Activated naive CD4-positive, alpha-beta T cell treated with anti-CD3 and anti-CD28 coated beads, Interleukin-2, amount 10 ng/mL, durations not matched to agents 7 days and 5 days (primary cell): ENCODE measurements around the gene ACOXL.

Experiments
- CTCF ChIA-PET: fragments of 350-600 bp; sonication (Branson Sonifier 250); formaldehyde crosslinking; loops from one replicate; lab custom pipeline; 2021; ENCODE audit warnings: antibody characterized with exemption; lab: Charles Lee
- DNase-seq: peaks from one replicate; pipeline ENCODE4 v3.0.0-alpha.2; 2020
- H3K27ac Mint-ChIP-seq: one replicate; pipeline ENCODE4 v1.8.0; 2021; ENCODE audit warnings: mild to moderate bottlenecking, moderate library complexity, mixed read lengths
- H3K27me3 Mint-ChIP-seq: one replicate; pipeline ENCODE4 v1.8.0; 2021; ENCODE audit warnings: mild to moderate bottlenecking, mixed read lengths
- H3K36me3 Mint-ChIP-seq: one replicate; pipeline ENCODE4 v1.8.0; 2021; ENCODE audit warnings: mixed read lengths
- H3K4me1 Mint-ChIP-seq: one replicate; pipeline ENCODE4 v1.8.0; 2021; ENCODE audit warnings: mixed read lengths
- H3K4me3 Mint-ChIP-seq: one replicate; pipeline ENCODE4 v1.8.0; 2021; ENCODE audit warnings: mild to moderate bottlenecking, moderate library complexity, mixed read lengths
- H3K9me3 Mint-ChIP-seq: one replicate; pipeline ENCODE4 v1.8.0; 2021; ENCODE audit warnings: mixed read lengths

Gene ACOXL

GRCh38 chr2:111113838-111114237 is 381.5 kb downstream of the ACOXL start:
- Mint-ChIP-seq H3K4me3 (no peak overlapping the region), H3K4me1 (peaks cover 28% of the 10 kb centered on the region), H3K27me3 (peaks cover 84% of the 10 kb centered on the region), H3K27ac (no peak overlapping the region), H3K9me3 (no peaks in the 10 kb centered on the region), H3K36me3 (peaks cover 4% of the 10 kb centered on the region)
- no peak for DNase-seq
- CTCF ChIA-PET, result interaction anchor here (0.7 kb wide), 1 partner anchor 11 kb away, joined by 3 read pairs; no protein-coding TSS in a partner anchor

GRCh38 chr2:111116011-111116746 is 383.8 kb downstream of the ACOXL start:
- no peak for DNase-seq
- peaks cover 4% of the 10 kb centered on the region for H3K36me3 Mint-ChIP-seq
- CTCF ChIA-PET, result interaction anchor here (1.0 to 2.0 kb wide), 2 partner anchors 304 to 585 kb away, joined by 4 to 6 read pairs; no protein-coding TSS in a partner anchor
- peaks cover 87% of the 10 kb centered on the region for H3K27me3 Mint-ChIP-seq
- no peak overlapping the region for H3K4me3 Mint-ChIP-seq
- H3K9me3 Mint-ChIP-seq, result no peaks in the 10 kb centered on the region
- no peak overlapping the region for H3K27ac Mint-ChIP-seq
- peaks cover 41% of the 10 kb centered on the region for H3K4me1 Mint-ChIP-seq

GRCh38 chr2:111116843-111117597 is 384.6 kb downstream of the ACOXL start:
- H3K9me3 Mint-ChIP-seq, result no peaks in the 10 kb centered on the region
- peaks cover 6% of the 10 kb centered on the region for H3K36me3 Mint-ChIP-seq
- CTCF ChIA-PET, result interaction anchor here (0.6 to 2.0 kb wide), 7 partner anchors 17 to 584 kb away, joined by 3 to 6 read pairs (median 4); no protein-coding TSS in a partner anchor
- peak overlapping the region; percentile 64 for H3K4me3 Mint-ChIP-seq
- H3K27me3 Mint-ChIP-seq, result peaks cover 91% of the 10 kb centered on the region
- peak overlapping the region; percentile 49 for H3K27ac Mint-ChIP-seq
- peak; percentile 82 for DNase-seq
- H3K4me1 Mint-ChIP-seq, result peaks cover 40% of the 10 kb centered on the region

- peak overlapping the region; percentile 49 for H3K27ac Mint-ChIP-seq
- peak; percentile 40 for DNase-seq
These were observed 385.5 kb downstream of the ACOXL start for GRCh38 chr2:111117598-111118480.

GRCh38 chr2:111118481-111118980 is 386.2 kb downstream of the ACOXL start:
- no peaks in the 10 kb centered on the region for H3K9me3 Mint-ChIP-seq
- DNase-seq, result peak; percentile 30
- CTCF ChIA-PET, result interaction anchor here (2.0 kb wide), 1 partner anchor 583 kb away, joined by 6 read pairs; no protein-coding TSS in a partner anchor
- H3K27ac Mint-ChIP-seq, result peak overlapping the region; percentile 45
- peaks cover 45% of the 10 kb centered on the region for H3K4me1 Mint-ChIP-seq
- peak overlapping the region; percentile 64 for H3K4me3 Mint-ChIP-seq
- peaks cover 84% of the 10 kb centered on the region for H3K27me3 Mint-ChIP-seq
- peaks cover 11% of the 10 kb centered on the region for H3K36me3 Mint-ChIP-seq

More at GRCh38 chr2:111117598-111118480, 385.5 kb downstream of the ACOXL start:
- Mint-ChIP-seq H3K27me3 (peaks cover 84% of the 10 kb centered on the region), H3K4me3 (peak overlapping the region; percentile 64), H3K4me1 (peaks cover 40% of the 10 kb centered on the region), H3K36me3 (peaks cover 6% of the 10 kb centered on the region), H3K9me3 (no peaks in the 10 kb centered on the region)
- CTCF ChIA-PET, result interaction anchor here (0.6 to 2.0 kb wide), 6 partner anchors 18 to 584 kb away, joined by 3 to 6 read pairs (median 4); no protein-coding TSS in a partner anchor

GRCh38 chr2:111118981-111119821 is 386.8 kb downstream of the ACOXL start:
- H3K4me3 Mint-ChIP-seq, result peak overlapping the region; percentile 64
- peaks cover 82% of the 10 kb centered on the region for H3K27me3 Mint-ChIP-seq
- H3K9me3 Mint-ChIP-seq, result no peaks in the 10 kb centered on the region
- H3K4me1 Mint-ChIP-seq, result peaks cover 47% of the 10 kb centered on the region
- CTCF ChIA-PET, result no interaction called here
- DNase-seq, result peak; percentile 44
- H3K27ac Mint-ChIP-seq, result peak overlapping the region; percentile 67
- peaks cover 17% of the 10 kb centered on the region for H3K36me3 Mint-ChIP-seq

GRCh38 chr2:111119822-111120252 is 387.5 kb downstream of the ACOXL start:
- H3K36me3 Mint-ChIP-seq, result peaks cover 23% of the 10 kb centered on the region
- H3K27me3 Mint-ChIP-seq, result peaks cover 78% of the 10 kb centered on the region
- no peak overlapping the region for H3K27ac Mint-ChIP-seq
- CTCF ChIA-PET, result no interaction called here
- H3K9me3 Mint-ChIP-seq, result no peaks in the 10 kb centered on the region
- peak overlapping the region; percentile 64 for H3K4me3 Mint-ChIP-seq
- peaks cover 47% of the 10 kb centered on the region for H3K4me1 Mint-ChIP-seq
- no peak for DNase-seq

GRCh38 chr2:111120253-111121027 is 388.1 kb downstream of the ACOXL start, which contains the start of gene BCL2L11:
TSS of gene BCL2L11 (plus strand) at chr2:111120914. CDS start at chr2:111123746, 2,832 bp downstream.
- peak within 1 kb of the TSS; percentile 86 for H3K4me3 Mint-ChIP-seq
- H3K27ac Mint-ChIP-seq, result peak within 1 kb of the TSS; percentile 85
- H3K36me3 Mint-ChIP-seq, result peaks cover 29% of the 10 kb centered on the region
- CTCF ChIA-PET, result interaction anchor here (0.7 to 1.0 kb wide), 2 partner anchors 10 to 578 kb away, joined by 3 read pairs; no protein-coding TSS in a partner anchor
- no peaks in the 10 kb centered on the region for H3K9me3 Mint-ChIP-seq
- peaks cover 76% of the 10 kb centered on the region for H3K27me3 Mint-ChIP-seq
- peaks cover 47% of the 10 kb centered on the region for H3K4me1 Mint-ChIP-seq
- DNase-seq, result peak; percentile 91

GRCh38 chr2:111121028-111121827 is 388.9 kb downstream of the ACOXL start:
- no peaks in the 10 kb centered on the region for H3K9me3 Mint-ChIP-seq
- peak overlapping the region; percentile 85 for H3K27ac Mint-ChIP-seq
- peaks cover 68% of the 10 kb centered on the region for H3K27me3 Mint-ChIP-seq
- H3K4me1 Mint-ChIP-seq, result peaks cover 50% of the 10 kb centered on the region
- CTCF ChIA-PET, result interaction anchor here (0.7 to 1.0 kb wide), 2 partner anchors 11 to 577 kb away, joined by 3 read pairs; no protein-coding TSS in a partner anchor
- DNase-seq, result peak; percentile 62
- H3K4me3 Mint-ChIP-seq, result peak overlapping the region; percentile 86
- peaks cover 37% of the 10 kb centered on the region for H3K36me3 Mint-ChIP-seq

- H3K4me3 Mint-ChIP-seq, result peak overlapping the region; percentile 86
- CTCF ChIA-PET, result no interaction called here
- peaks cover 60% of the 10 kb centered on the region for H3K27me3 Mint-ChIP-seq
- H3K9me3 Mint-ChIP-seq, result no peaks in the 10 kb centered on the region
- H3K4me1 Mint-ChIP-seq, result peaks cover 44% of the 10 kb centered on the region
- peak overlapping the region; percentile 85 for H3K27ac Mint-ChIP-seq
- DNase-seq, result peak; percentile 87
- peaks cover 44% of the 10 kb centered on the region for H3K36me3 Mint-ChIP-seq
These were observed 389.7 kb downstream of the ACOXL start for GRCh38 chr2:111121828-111122630.
